Measurements from ENCODE around the gene CD70.
"Not testable (repeated sequence)": the region's sequence is repeated elsewhere in the genome, so short reads cannot be mapped to it uniquely, and the experiment has no call there.

DNA sequence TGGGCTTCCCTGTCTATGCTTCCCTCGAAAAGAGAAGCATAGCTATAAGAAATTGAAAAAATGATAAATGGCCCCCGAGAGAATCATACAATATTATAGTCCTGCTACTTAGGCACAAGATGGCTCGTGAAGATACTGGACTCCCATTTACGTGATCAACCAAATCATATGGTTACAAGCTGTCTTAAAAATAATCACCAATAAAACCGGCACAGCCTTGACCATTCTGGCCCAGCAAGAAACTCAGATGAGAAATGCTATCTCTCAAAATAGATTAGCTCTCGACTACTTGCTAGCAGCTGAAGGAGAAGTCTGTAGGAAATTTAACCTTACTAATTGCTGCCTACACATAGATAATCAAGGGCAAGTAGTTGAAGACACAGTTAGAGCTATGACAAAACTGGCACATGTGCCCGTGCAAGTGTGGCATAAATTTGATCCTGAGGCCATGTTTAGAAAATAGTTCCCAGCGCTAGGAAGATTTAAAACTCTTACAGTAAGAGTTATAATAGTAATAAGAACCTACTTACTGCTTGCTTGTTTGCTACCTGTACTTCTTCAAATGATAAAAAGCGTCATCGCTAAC is 10.1 kb upstream of the CD70 start:
- TF ChIP-seq CTCF, POLR2A (IDR thresholded peaks at IDR 0.05): not testable (repeated sequence)

Measured in heart left ventricle (tissue), 13 donors.